ENCODE results near the gene PCDHA9.

Gene PCDHA9

GRCh38 chr5:140857987-140858240 lies 9.7 kb downstream of the PCDHA9 start:
- H3K4me3 ChIP-seq (ENCODE audit: control insufficient read depth, low read depth, low read length): no peak overlapping the region
- DNase-seq (ENCODE audit: low read depth): no peak
- no peak for TF ChIP-seq CTCF (IDR thresholded peaks at IDR 0.05; ENCODE audit: control insufficient read depth, insufficient read depth, low read depth, low read length, missing control alignments)

- TF ChIP-seq CTCF (IDR thresholded peaks at IDR 0.05; ENCODE audit: control insufficient read depth, insufficient read depth, low read depth, low read length, missing control alignments): no peak
- no peak overlapping the region for H3K4me3 ChIP-seq (ENCODE audit: control insufficient read depth, low read depth, low read length)
- no peak for DNase-seq (ENCODE audit: low read depth)
Observed at GRCh38 chr5:140862441-140863295, 14.5 kb downstream of the PCDHA9 start.

GRCh38 chr5:140868721-140869554 lies 20.8 kb downstream of the PCDHA9 start, which contains the start of gene PCDHA11:
PCDHA11 (plus strand) TSS chr5:140868957; CDS start chr5:140869104, 147 bp downstream.
- no peak within 1 kb of the TSS for H3K4me3 ChIP-seq (ENCODE audit: control insufficient read depth, low read depth, low read length)
- TF ChIP-seq CTCF (IDR thresholded peaks at IDR 0.05; ENCODE audit: control insufficient read depth, insufficient read depth, low read depth, low read length, missing control alignments): peak; percentile 9
- no peak for DNase-seq (ENCODE audit: low read depth)

- H3K4me3 ChIP-seq (ENCODE audit: control insufficient read depth, low read depth, low read length): no peak overlapping the region
- peak; percentile 35 for TF ChIP-seq CTCF (IDR thresholded peaks at IDR 0.05; ENCODE audit: control insufficient read depth, insufficient read depth, low read depth, low read length, missing control alignments)
- DNase-seq (ENCODE audit: low read depth): no peak
Observed at GRCh38 chr5:140869555-140869886, 21.3 kb downstream of the PCDHA9 start.

- TF ChIP-seq CTCF (IDR thresholded peaks at IDR 0.05; ENCODE audit: control insufficient read depth, insufficient read depth, low read depth, low read length, missing control alignments): no peak
- no peak overlapping the region for H3K4me3 ChIP-seq (ENCODE audit: control insufficient read depth, low read depth, low read length)
- DNase-seq (ENCODE audit: low read depth): no peak
Observed at GRCh38 chr5:140870221-140871201, 22.3 kb downstream of the PCDHA9 start.

All from AG09309 (cell line).